Osteoblast (primary cell): Measurements from ENCODE around the gene AQP1. TPM values are rescaled to one million over a fixed set of nuclear protein-coding genes. Genes with fewer than 3 reads are reported as not detected.
A peak's percentile ranks its signal among the peaks of the same experiment; 100 is the strongest.

ENCODE experiments used
- DNase-seq: peaks from one replicate; pipeline ENCODE4 v3.0.0; 2011; ENCODE audit warnings: low spot score, mixed read lengths; ENCODE audit not compliant: insufficient read length; ENCODE audit errors: missing footprints
- H2AFZ ChIP-seq: 2 replicates; pipeline ENCODE4 v1.6.0; 2011; ENCODE audit warnings: mild to moderate bottlenecking, low read length
- H3K27ac ChIP-seq: 2 replicates; pipeline ENCODE4 v1.5.1; 2011; ENCODE audit warnings: mild to moderate bottlenecking, low read depth, low read length, moderate library complexity
- H3K27me3 ChIP-seq: 2 replicates; pipeline ENCODE4 v1.6.0; 2012; ENCODE audit warnings: mild to moderate bottlenecking, control low read depth, inconsistent platforms, low read length, moderate library complexity; ENCODE audit not compliant: insufficient read depth
- H3K36me3 ChIP-seq: 2 replicates; pipeline ENCODE4 v1.5.1; 2011; ENCODE audit warnings: mild to moderate bottlenecking, low read length, control low read depth, moderate library complexity; ENCODE audit not compliant: insufficient read depth
- H3K4me1 ChIP-seq: 2 replicates; pipeline ENCODE4 v1.5.1; 2011; ENCODE audit warnings: mild to moderate bottlenecking, low read length, control low read depth, moderate library complexity; ENCODE audit not compliant: insufficient read depth
- H3K4me2 ChIP-seq: 2 replicates; pipeline ENCODE4 v1.6.0; 2011; ENCODE audit warnings: mild to moderate bottlenecking, low read length; ENCODE audit not compliant: insufficient read depth
- H3K4me3 ChIP-seq: fragments of 200-600 bp; sonication (generic); 3 replicates; pipeline ENCODE4 v1.5.1; 2012; ENCODE audit warnings: mild to moderate bottlenecking, low read length, inconsistent platforms; ENCODE audit not compliant: insufficient read depth
- H3K79me2 ChIP-seq: 2 replicates; pipeline ENCODE4 v1.6.0; 2012; ENCODE audit warnings: mild to moderate bottlenecking, low read length, control low read depth, inconsistent platforms; ENCODE audit not compliant: insufficient read depth
- H3K9me3 ChIP-seq: 2 replicates; pipeline ENCODE4 v1.5.1; 2011; ENCODE audit warnings: low read depth, low read length, control low read depth
- H4K20me1 ChIP-seq: 2 replicates; pipeline ENCODE4 v1.6.0; 2012; ENCODE audit warnings: mild to moderate bottlenecking, low read length, control low read depth; ENCODE audit not compliant: insufficient read depth
- total RNA-seq: library from RNA; depleted of rRNA; stranded (reverse); fragments of >200 nt; gene quantifications from 2 replicates; pipeline ENCODE4 v1.2.3, GENCODE V29; 2012
- TF ChIP-seq, protein P1 (sequence below): IDR thresholded peaks from 2 replicates; pipeline ENCODE4 v1.5.1; 2011; ENCODE audit warnings: mild to moderate bottlenecking, low read depth, low read length, moderate library complexity; ENCODE audit errors: extremely low read depth

The AQP1 gene
- total RNA-seq, 1 donor: 0.72 TPM

DNA sequence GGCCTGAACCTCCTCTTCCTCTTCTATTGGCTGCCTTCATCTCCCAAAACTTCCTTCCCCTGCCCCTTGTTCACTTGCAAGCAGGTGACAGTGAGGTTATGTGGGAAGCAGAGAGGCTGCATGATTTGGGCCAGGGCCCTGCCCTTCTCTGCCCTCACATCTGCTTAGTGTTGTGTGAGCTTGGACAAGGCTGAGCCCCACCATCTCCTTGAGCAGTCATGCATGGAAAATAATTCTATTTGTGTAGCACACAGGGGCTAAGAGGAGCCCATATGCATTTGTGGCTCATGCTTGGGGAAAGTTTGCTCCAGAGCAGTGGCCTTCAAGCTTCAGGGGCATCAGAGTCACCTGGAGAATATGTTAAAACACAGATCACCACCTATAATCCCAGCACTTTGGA is 26.8 kb upstream of the AQP1 start:
- Histone ChIP-seq H3K27ac (no peak overlapping the region), H3K4me2 (no peak overlapping the region), H4K20me1 (no peaks in the 10 kb centered on the region), H3K36me3 (no peaks in the 10 kb centered on the region), H3K4me1 (peaks cover 14% of the 10 kb centered on the region), H3K4me3 (no peak overlapping the region), H3K79me2 (no peaks in the 10 kb centered on the region), H3K9me3 (no peaks in the 10 kb centered on the region), H2AFZ (no peak overlapping the region), H3K27me3 (peaks cover 9% of the 10 kb centered on the region)
- TF ChIP-seq, protein P1, sequence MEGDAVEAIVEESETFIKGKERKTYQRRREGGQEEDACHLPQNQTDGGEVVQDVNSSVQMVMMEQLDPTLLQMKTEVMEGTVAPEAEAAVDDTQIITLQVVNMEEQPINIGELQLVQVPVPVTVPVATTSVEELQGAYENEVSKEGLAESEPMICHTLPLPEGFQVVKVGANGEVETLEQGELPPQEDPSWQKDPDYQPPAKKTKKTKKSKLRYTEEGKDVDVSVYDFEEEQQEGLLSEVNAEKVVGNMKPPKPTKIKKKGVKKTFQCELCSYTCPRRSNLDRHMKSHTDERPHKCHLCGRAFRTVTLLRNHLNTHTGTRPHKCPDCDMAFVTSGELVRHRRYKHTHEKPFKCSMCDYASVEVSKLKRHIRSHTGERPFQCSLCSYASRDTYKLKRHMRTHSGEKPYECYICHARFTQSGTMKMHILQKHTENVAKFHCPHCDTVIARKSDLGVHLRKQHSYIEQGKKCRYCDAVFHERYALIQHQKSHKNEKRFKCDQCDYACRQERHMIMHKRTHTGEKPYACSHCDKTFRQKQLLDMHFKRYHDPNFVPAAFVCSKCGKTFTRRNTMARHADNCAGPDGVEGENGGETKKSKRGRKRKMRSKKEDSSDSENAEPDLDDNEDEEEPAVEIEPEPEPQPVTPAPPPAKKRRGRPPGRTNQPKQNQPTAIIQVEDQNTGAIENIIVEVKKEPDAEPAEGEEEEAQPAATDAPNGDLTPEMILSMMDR: no peak
- DNase-seq: no peak

DNA sequence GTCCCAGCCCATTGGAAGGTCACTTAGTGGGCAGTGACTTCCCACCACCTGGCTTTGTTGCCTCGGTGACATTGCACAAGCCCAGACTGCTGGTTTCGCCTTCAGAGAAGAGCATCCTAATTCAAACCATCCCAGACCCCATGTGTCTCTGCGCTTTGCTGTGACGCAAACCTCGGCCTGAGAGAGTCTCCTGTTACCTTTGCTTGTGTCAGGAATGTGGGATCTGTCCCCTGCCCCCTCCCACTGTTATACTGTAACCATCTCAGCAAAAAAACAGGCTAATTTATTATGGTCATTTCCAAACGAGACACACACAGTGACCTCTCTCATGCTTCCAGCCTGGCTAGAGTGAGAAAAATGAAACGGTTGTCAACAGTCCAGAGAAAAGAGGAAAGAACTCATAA is 25.0 kb upstream of the AQP1 start:
- H3K27ac ChIP-seq: no peak overlapping the region
- TF ChIP-seq, protein P1: no peak
- H3K4me2 ChIP-seq: no peak overlapping the region
- no peaks in the 10 kb centered on the region for H3K79me2 ChIP-seq
- H3K4me1 ChIP-seq: peaks cover 10% of the 10 kb centered on the region
- peaks cover 24% of the 10 kb centered on the region for H3K27me3 ChIP-seq
- H3K4me3 ChIP-seq: no peak overlapping the region
- no peak for DNase-seq
- H3K36me3 ChIP-seq: no peaks in the 10 kb centered on the region
- no peak overlapping the region for H2AFZ ChIP-seq
- no peaks in the 10 kb centered on the region for H4K20me1 ChIP-seq
- H3K9me3 ChIP-seq: no peaks in the 10 kb centered on the region

DNA sequence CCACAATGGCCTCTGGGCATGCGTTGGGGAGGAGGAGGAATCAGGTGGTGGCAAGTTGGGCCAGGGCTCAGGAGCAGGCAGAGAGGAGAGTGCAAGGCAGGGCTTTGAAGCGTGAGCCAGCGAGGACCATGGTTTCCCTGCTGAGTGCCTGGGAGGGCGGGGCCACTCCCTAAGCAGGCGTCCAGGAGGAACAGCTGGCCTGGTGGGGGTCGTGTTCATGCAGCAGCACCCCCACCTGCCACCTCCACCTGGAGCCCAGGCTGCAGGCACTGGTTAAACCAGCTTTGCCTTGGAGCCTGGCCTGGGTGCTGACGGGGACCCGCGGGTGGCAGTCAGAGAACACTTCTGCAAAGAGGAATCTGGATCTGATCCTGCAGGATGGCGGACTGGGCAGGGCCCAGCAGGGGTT is 24.2 kb upstream of the AQP1 start:
- no peaks in the 10 kb centered on the region for H3K79me2 ChIP-seq
- H3K36me3 ChIP-seq: no peaks in the 10 kb centered on the region
- H3K4me3 ChIP-seq: no peak overlapping the region
- H2AFZ ChIP-seq: no peak overlapping the region
- peaks cover 28% of the 10 kb centered on the region for H3K27me3 ChIP-seq
- DNase-seq: no peak
- H3K4me2 ChIP-seq: no peak overlapping the region
- H4K20me1 ChIP-seq: no peaks in the 10 kb centered on the region
- no peaks in the 10 kb centered on the region for H3K9me3 ChIP-seq
- H3K27ac ChIP-seq: no peak overlapping the region
- peaks cover 10% of the 10 kb centered on the region for H3K4me1 ChIP-seq
- TF ChIP-seq, protein P1: no peak

DNA sequence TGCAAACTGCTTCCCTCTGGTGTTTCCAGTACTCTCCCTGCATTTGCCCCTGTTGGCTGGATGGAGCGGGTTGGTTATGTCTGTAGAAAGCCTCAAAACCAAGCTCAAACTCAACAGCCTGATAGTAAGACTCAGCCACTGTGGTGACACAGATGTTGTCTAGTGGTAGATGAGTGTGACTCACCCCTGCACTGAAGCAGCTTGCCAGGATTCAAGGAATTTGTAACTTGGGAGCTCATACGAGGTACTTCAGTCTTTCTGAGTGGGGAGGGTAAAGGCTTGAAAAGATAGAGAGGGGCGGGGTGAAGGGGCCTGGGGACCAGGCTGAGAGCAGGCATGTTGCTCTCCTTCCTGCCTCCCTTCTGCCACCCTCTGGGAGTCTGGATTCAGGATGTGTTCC is 22.9 kb upstream of the AQP1 start:
- peak; percentile 99 for DNase-seq
- H3K4me2 ChIP-seq: no peak overlapping the region
- H3K9me3 ChIP-seq: no peaks in the 10 kb centered on the region
- peaks cover 36% of the 10 kb centered on the region for H3K27me3 ChIP-seq
- TF ChIP-seq, protein P1: no peak
- peaks cover 4% of the 10 kb centered on the region for H4K20me1 ChIP-seq
- H2AFZ ChIP-seq: no peak overlapping the region
- no peak overlapping the region for H3K27ac ChIP-seq
- peaks cover 16% of the 10 kb centered on the region for H3K4me1 ChIP-seq
- no peak overlapping the region for H3K4me3 ChIP-seq
- no peaks in the 10 kb centered on the region for H3K79me2 ChIP-seq
- no peaks in the 10 kb centered on the region for H3K36me3 ChIP-seq
